Stimulated activated naive CD8-positive, alpha-beta T cell treated with anti-CD3 and anti-CD28 coated beads, Interleukin-15, Interleukin-2, amounts not matched to agents 100 U/mL and 50 U/mL, for 24 hours (primary cell): ENCODE results near the gene ACP2.

Experiments
- ATAC-seq: fragments of 150-1000 bp; cut with Tn5 transposase; one replicate; pipeline ENCODE4 v1.10.0; 2021
- DNase-seq: peaks from one replicate; pipeline ENCODE4 v3.0.0; 2021

ACP2 gene, protein sequence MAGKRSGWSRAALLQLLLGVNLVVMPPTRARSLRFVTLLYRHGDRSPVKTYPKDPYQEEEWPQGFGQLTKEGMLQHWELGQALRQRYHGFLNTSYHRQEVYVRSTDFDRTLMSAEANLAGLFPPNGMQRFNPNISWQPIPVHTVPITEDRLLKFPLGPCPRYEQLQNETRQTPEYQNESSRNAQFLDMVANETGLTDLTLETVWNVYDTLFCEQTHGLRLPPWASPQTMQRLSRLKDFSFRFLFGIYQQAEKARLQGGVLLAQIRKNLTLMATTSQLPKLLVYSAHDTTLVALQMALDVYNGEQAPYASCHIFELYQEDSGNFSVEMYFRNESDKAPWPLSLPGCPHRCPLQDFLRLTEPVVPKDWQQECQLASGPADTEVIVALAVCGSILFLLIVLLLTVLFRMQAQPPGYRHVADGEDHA

DNA sequence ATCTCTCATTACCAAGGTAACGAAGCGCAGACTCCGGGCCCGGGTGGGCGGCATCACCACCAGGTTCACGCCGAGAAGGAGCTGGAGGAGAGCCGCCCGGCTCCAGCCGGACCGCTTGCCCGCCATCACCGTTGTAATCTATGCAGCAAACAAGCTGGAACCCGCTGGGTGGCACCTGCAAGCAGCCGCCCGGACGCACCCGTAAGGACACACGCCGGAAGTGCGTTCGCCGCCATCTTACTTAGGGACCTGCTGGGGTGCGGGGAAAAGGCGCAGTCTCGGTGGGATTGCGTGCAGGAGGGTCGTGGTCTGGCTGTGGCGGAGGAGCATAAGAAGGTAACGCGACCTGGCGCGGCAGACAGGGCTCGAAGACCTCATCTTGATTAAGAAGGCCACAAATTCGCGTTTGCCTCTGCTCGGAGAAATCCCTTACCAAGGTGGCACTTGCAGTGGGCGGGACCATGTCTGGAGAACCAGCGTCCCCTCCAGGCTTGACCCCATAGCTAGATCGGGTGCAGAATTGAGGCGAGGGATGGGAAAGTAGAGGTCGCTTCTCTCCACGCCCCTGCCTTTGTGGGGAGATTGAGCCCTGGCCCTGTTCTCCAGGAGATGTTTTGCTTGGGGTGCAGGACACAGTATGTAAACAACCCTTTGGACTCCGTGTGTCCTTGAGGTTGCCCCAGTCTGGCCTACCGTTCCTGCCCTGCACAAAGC lies at the start of gene ACP2:
Gene ACP2 (minus strand): TSS at position 151 of the 714 bp plus-strand sequence. CDS start 25 bp downstream, at position 126.
- peak; percentile 97 for ATAC-seq
- DNase-seq = peak; percentile 89

- ATAC-seq (no peak), DNase-seq (no peak)
These were observed 47.4 kb upstream of the ACP2 start for GRCh38 chr11:47296045-47296444.

DNA sequence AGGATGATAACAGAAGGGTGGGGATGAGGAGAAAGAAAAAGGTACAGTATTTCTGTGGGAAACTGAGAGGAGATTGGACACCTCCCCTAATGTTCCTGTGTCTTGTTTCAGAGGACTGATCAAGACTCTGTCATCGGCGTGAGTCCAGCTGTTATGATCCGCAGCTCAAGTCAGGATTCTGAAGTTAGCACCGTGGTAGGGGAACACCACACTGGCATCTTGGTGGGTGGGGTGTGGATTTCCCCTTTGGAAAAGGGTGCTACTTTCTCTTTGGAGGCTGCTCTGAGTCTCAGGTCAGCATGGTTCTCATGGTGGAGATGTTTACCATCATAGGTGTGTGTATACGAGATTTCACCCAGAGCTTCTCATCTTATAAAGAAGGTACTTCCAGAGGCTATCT lies 46.8 kb upstream of the ACP2 start:
- DNase-seq (no peak), ATAC-seq (no peak)

DNA sequence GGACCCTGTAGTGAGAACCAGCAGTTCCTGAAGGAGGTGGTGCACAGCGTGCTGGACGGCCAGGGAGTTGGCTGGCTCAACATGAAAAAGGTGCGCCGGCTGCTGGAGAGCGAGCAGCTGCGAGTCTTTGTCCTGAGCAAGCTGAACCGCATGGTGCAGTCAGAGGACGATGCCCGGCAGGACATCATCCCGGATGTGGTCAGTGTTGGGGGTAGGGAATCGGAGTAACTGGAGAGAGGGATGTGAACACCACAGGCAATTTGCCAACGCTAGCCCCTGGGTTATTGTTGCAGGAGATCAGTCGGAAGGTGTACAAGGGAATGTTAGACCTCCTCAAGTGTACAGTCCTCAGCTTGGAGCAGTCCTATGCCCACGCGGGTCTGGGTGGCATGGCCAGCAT lies 41.2 kb upstream of the ACP2 start:
- ATAC-seq (no peak), DNase-seq (no peak)

- ATAC-seq = no peak
- no peak for DNase-seq
These were observed 39.5 kb upstream of the ACP2 start for GRCh38 chr11:47288066-47288465.

- DNase-seq = no peak
- ATAC-seq = no peak
These were observed 37.6 kb upstream of the ACP2 start for GRCh38 chr11:47285969-47286770.

DNA sequence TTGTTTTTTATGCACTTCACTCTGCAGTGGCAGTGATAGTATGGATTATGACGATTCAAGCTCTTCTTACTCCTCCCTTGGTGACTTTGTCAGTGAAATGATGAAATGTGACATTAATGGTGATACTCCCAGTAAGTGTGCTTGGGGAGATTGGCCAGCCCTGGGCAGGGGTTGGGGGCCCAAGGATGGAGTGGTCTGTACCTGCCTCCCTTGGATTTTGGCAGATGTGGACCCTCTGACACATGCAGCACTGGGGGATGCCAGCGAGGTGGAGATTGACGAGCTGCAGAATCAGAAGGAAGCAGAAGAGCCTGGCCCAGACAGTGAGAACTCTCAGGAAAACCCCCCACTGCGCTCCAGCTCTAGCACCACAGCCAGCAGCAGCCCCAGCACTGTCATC lies 35.5 kb upstream of the ACP2 start:
- ATAC-seq (no peak), DNase-seq (no peak)

GRCh38 chr11:47282462-47282861 lies 33.8 kb upstream of the ACP2 start:
- ATAC-seq = no peak
- DNase-seq = no peak

- DNase-seq = no peak
- no peak for ATAC-seq
These were observed 32.2 kb upstream of the ACP2 start for GRCh38 chr11:47280860-47281259.

GRCh38 chr11:47280099-47280498 lies 31.5 kb upstream of the ACP2 start:
- DNase-seq (no peak), ATAC-seq (no peak)

GRCh38 chr11:47278769-47279168 lies 30.2 kb upstream of the ACP2 start:
- ATAC-seq (no peak), DNase-seq (no peak)

DNA sequence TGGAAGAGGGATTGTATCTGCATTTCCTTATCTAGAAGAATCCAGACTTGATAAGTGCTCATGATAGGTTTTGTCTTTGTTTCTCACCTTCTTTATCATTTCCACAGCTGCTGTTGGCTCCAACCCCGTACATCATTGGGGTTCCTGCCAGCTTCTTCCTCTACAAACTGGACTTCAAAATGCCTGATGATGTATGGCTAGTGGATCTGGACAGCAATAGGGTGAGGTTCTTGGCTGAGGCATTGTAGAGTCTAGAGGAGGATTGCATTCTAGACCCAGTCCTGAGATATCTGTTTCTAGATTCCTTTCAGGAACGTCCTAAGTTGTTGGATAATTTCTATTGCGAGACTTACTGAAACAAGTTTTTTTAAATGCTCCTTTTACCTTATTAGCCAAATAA lies 29.4 kb upstream of the ACP2 start:
- ATAC-seq (no peak), DNase-seq (no peak)

DNA sequence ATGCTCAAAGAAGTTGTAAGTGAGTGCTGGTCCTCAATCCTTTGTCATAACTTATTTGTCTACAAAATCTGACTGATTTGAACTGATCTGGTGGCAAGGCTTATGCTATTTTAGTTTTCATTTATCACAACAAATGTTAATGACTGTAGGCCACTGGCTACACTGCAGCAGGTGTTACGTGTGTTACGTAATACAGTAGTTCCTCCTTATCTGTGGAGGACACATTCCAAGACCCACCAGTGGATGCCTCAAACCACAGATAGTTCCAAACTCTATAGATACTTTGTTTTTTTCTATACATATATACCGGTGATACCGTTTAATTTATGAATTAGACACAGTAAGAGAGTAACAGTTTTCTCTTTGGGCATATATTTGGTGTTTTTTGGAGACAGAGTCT lies 28.3 kb upstream of the ACP2 start:
- no peak for ATAC-seq
- DNase-seq = no peak

DNA sequence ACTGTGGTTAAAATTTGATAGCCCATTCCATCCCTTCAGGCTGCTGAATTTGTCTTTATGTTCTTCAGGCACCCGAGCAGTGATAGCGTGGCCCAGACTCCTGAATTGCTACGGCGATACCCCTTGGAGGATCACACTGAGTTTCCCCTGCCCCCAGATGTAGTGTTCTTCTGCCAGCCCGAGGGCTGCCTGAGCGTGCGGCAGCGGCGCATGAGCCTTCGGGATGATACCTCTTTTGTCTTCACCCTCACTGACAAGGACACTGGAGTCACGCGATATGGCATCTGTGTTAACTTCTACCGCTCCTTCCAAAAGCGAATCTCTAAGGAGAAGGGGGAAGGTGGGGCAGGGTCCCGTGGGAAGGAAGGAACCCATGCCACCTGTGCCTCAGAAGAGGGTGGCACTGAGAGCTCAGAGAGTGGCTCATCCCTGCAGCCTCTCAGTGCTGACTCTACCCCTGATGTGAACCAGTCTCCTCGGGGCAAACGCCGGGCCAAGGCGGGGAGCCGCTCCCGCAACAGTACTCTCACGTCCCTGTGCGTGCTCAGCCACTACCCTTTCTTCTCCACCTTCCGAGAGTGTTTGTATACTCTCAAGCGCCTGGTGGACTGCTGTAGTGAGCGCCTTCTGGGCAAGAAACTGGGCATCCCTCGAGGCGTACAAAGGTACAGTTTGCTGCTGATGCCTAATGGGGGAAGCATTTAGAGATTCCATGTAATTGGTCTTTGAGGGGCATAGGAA lies 26.1 kb upstream of the ACP2 start:
- DNase-seq (no peak), ATAC-seq (no peak)

GRCh38 chr11:47272706-47273105 lies 24.1 kb upstream of the ACP2 start:
- DNase-seq = no peak

DNA sequence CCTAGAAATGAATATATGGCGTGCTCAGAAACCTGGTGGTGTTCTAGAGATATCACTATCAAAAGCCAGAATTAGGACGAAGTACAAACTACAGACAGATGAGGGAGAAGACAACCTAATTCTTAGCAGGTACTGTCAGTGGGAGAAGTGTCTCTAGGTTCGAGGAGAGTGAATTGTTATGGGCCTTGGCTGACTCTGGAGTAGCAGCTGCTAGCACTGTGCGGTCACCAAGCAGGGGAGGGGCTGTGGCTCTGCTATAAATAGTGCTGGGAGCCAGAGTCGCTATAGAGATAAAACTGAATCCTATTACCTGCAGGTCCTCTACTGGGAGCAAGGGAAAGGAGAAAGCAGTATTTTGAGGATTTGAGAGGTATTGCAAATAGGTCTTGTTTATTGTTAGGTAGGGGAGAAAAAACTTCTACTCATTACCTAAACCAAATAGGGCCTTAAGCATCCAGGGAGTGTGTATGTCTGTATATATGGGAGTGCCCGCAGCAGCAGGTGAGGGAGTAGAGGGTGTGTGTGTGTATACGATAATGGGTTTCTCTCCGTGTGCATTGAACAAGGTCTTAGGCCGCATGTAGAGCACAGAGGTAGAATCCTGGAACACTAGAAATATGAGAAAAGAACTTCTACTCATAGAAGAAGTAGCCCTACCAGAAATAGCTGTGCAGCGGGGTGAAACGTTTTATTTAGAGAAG lies 23.5 kb upstream of the ACP2 start:
- DNase-seq (no peak), ATAC-seq (no peak)

More at GRCh38 chr11:47272706-47273105, 24.1 kb upstream of the ACP2 start:
- no peak for ATAC-seq

GRCh38 chr11:47271328-47271727 lies 22.7 kb upstream of the ACP2 start:
- no peak for ATAC-seq

GRCh38 chr11:47270331-47271271 lies 22.0 kb upstream of the ACP2 start:
- DNase-seq (peak; percentile 38), ATAC-seq (no peak)

More at GRCh38 chr11:47271328-47271727, 22.7 kb upstream of the ACP2 start:
- DNase-seq = peak; percentile 15

GRCh38 chr11:47269829-47270305 lies 21.3 kb upstream of the ACP2 start, which contains the start of gene MADD:
Gene MADD, plus strand, starts transcription at chr11:47270133.
- peak; percentile 93 for DNase-seq
- peak; percentile 88 for ATAC-seq
